Measurements from ENCODE around the gene TXNDC2. TPM values are rescaled to one million over a fixed set of nuclear protein-coding genes. Genes with fewer than 3 reads are reported as not detected.
A peak's percentile ranks its signal among the peaks of the same experiment; 100 is the strongest.

The TXNDC2 gene
- total RNA-seq, 1 experiment from 2014 or later, result 0.28 TPM

DNA sequence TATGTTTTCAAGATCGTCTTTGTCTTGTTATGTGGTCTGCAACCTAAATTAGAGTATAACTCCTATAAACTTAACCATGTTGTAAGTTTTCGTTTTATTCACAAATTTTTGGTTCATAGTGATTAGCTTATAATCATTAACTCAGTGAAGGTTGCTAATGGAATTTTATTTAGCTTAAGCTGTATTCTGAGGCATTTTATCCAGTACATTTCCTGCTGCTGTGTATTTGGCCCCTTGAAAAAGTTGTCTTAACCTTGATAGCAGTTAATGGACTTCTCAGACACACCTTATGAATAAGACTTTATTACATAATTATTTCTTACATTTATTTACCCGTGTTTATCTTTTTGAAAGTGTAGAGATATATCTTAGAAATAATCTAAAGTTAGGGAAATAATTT is 48.5 kb downstream of the TXNDC2 start:
- Histone ChIP-seq H3K4me1 (ENCODE audit: insufficient read depth, low read length) (no peaks in the 10 kb centered on the region; the same call in 1 of the 2 replicates), H3K4ac (ENCODE audit: low read depth, low read length) (no peak overlapping the region), H3K79me1 (ENCODE audit: insufficient read depth, low read depth, low read length, poor library complexity, severe bottlenecking) (peaks cover 11% of the 10 kb centered on the region), H3K9me3 (ENCODE audit: control insufficient read depth, low read depth, low read length) (no peaks in the 10 kb centered on the region), H4K5ac (ENCODE audit: insufficient read length, low read depth, low read length) (no peak overlapping the region), H3K23me2 (ENCODE audit: insufficient read length, low read depth, low read length, poor library complexity, severe bottlenecking) (no peaks in the 10 kb centered on the region), H3K9ac (ENCODE audit: extremely low read depth, insufficient read length, low read length) (no peak overlapping the region), H2BK5ac (ENCODE audit: insufficient read length, low read length) (no peak overlapping the region), H3K27me3 (ENCODE audit: insufficient read depth, low read length) (no peaks in the 10 kb centered on the region), H2BK15ac (ENCODE audit: low read depth, low read length) (no peak overlapping the region), H2BK12ac (ENCODE audit: insufficient read length, low read depth, low read length) (no peak overlapping the region), H2AFZ (ENCODE audit: low read length) (no peak overlapping the region), H4K20me1 (ENCODE audit: control insufficient read depth, insufficient read depth, insufficient read length) (no peaks in the 10 kb centered on the region), H3K18ac (ENCODE audit: insufficient read length, low read depth, low read length) (no peak overlapping the region), H3K27ac (ENCODE audit: insufficient read length, low read depth, low read length) (no peak overlapping the region), H2BK20ac (ENCODE audit: low read depth, low read length, poor library complexity, severe bottlenecking) (no peak overlapping the region), H2AK5ac (ENCODE audit: insufficient read length, low read length) (no peak overlapping the region), H4K8ac (replicated peaks; ENCODE audit: insufficient read length, low read depth, low read length) (no peak overlapping the region), H3K4me2 (ENCODE audit: insufficient read depth, insufficient read length, low read length) (no peak overlapping the region), H3K79me2 (ENCODE audit: insufficient read depth, low read length) (peaks cover 2% of the 10 kb centered on the region), H3K56ac (ENCODE audit: insufficient read length, low read depth, low read length) (no peak overlapping the region), H3K23ac (ENCODE audit: insufficient read length, low read depth, low read length) (no peak overlapping the region), H3K14ac (ENCODE audit: insufficient read depth, low read length) (no peak overlapping the region), H3T11ph (ENCODE audit: low read length) (no peak overlapping the region), H2BK120ac (ENCODE audit: low read depth, low read length, poor library complexity, severe bottlenecking) (no peak overlapping the region), H4K91ac (ENCODE audit: insufficient read length, low read depth, low read length) (no peak overlapping the region)
- Mint-ChIP-seq H3K4me3 (no peak overlapping the region), H3K36me3 (ENCODE audit: insufficient read depth in 1 of 3, low read depth in 3 of 3) (peaks cover 8 to 59% (median 30%) of the 10 kb centered on the region in 3 experiments; a peak in 6 of 7 replicates), H3K4me1 (peaks cover 3 to 14% of the 10 kb centered on the region in 2 experiments), H3K27ac (peak overlapping the region in 2 of 3 experiments; percentile 35 to 47; a peak in 2 of 7 replicates), H3K27me3 (ENCODE audit: low read depth) (no peaks in the 10 kb centered on the region), H3K9me3 (no peaks in the 10 kb centered on the region)
- TF ChIP-seq, protein P1, sequence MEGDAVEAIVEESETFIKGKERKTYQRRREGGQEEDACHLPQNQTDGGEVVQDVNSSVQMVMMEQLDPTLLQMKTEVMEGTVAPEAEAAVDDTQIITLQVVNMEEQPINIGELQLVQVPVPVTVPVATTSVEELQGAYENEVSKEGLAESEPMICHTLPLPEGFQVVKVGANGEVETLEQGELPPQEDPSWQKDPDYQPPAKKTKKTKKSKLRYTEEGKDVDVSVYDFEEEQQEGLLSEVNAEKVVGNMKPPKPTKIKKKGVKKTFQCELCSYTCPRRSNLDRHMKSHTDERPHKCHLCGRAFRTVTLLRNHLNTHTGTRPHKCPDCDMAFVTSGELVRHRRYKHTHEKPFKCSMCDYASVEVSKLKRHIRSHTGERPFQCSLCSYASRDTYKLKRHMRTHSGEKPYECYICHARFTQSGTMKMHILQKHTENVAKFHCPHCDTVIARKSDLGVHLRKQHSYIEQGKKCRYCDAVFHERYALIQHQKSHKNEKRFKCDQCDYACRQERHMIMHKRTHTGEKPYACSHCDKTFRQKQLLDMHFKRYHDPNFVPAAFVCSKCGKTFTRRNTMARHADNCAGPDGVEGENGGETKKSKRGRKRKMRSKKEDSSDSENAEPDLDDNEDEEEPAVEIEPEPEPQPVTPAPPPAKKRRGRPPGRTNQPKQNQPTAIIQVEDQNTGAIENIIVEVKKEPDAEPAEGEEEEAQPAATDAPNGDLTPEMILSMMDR (conservative IDR thresholded peaks at IDR 0.05), result no peak
- DNase-seq, result no peak
- WGBS (ENCODE audit: extremely low coverage, insufficient read length, low lambda C conversion rate), result no CpG with 5 or more reads among the region's 3 CpGs

Other genes starting within 250 kb of the TXNDC2 start
- 20.9 and 22.4 TPM in 2 replicates for gene RAB31, start 177.7 kb upstream of the TXNDC2 start, total RNA-seq (2021)
- gene VAPA, start 28.0 kb downstream of the TXNDC2 start, total RNA-seq (2021), result 126 and 141 TPM in 2 replicates

Data from H9 (cell line).